Type B pancreatic cell (in vitro differentiated cells): ENCODE data around the gene CCDC8. TPM values are rescaled to one million over a fixed set of nuclear protein-coding genes. Genes with fewer than 3 reads are reported as not detected.
"Not testable (repeated sequence)": the region's sequence is repeated elsewhere in the genome, so short reads cannot be mapped to it uniquely, and the experiment has no call there.

Source experiments
- DNase-seq: peaks from one replicate; pipeline ENCODE4 v3.0.0; 2021; ENCODE audit warnings: mixed read lengths; ENCODE audit not compliant: unreplicated experiment; ENCODE audit errors: extremely low spot score
- H3K27ac Mint-ChIP-seq: 2 replicates; pipeline ENCODE4 v1.8.0; 2021; ENCODE audit warnings: mild to moderate bottlenecking, mixed read lengths
- H3K27me3 Mint-ChIP-seq: 2 replicates; pipeline ENCODE4 v1.8.0; 2021; ENCODE audit warnings: mixed read lengths
- H3K36me3 Mint-ChIP-seq: 2 replicates; pipeline ENCODE4 v1.8.0; 2021; ENCODE audit warnings: mixed read lengths
- H3K4me1 Mint-ChIP-seq: one replicate; pipeline ENCODE4 v1.8.0; 2021; ENCODE audit warnings: mixed read lengths; ENCODE audit not compliant: unreplicated experiment
- H3K4me3 Mint-ChIP-seq: 2 replicates; pipeline ENCODE4 v1.8.0; 2021; ENCODE audit warnings: mild to moderate bottlenecking, mixed read lengths
- H3K9me3 Mint-ChIP-seq: 2 replicates; pipeline ENCODE4 v1.8.0; 2021; ENCODE audit warnings: mixed read lengths
- CTCF ChIP-seq: fragments of 200-600 bp; sonication (generic); conservative IDR thresholded peaks from 2 replicates; pipeline ENCODE4 v1.5.0; 2021; ENCODE audit warnings: antibody characterized with exemption, mild to moderate bottlenecking
- total RNA-seq: library from RNA; stranded (reverse); gene quantifications from 2 replicates; pipeline ENCODE4 v1.2.1, GENCODE V29; 2021; ENCODE audit warnings: low replicate concordance

CCDC8 gene
- total RNA-seq, 1 donor from 2014 or later: 29.3 TPM

- H3K4me1 Mint-ChIP-seq: peaks cover 4% of the 10 kb centered on the region
- no peak for TF ChIP-seq CTCF
- peaks cover 7% of the 10 kb centered on the region for H3K9me3 Mint-ChIP-seq
- no peak overlapping the region for H3K27ac Mint-ChIP-seq
- no peak overlapping the region for H3K4me3 Mint-ChIP-seq
- no peaks in the 10 kb centered on the region for H3K27me3 Mint-ChIP-seq
- H3K36me3 Mint-ChIP-seq: no peaks in the 10 kb centered on the region
- no peak for DNase-seq
These were observed 35.2 kb upstream of the CCDC8 start for GRCh38 chr19:46448601-46449000.

GRCh38 chr19:46447824-46448223 is 34.5 kb upstream of the CCDC8 start:
- TF ChIP-seq CTCF: no peak
- H3K9me3 Mint-ChIP-seq: peaks cover 7% of the 10 kb centered on the region
- peaks cover 4% of the 10 kb centered on the region for H3K4me1 Mint-ChIP-seq
- H3K27me3 Mint-ChIP-seq: no peaks in the 10 kb centered on the region
- H3K4me3 Mint-ChIP-seq: no peak overlapping the region
- no peak overlapping the region for H3K27ac Mint-ChIP-seq
- DNase-seq: no peak
- H3K36me3 Mint-ChIP-seq: no peaks in the 10 kb centered on the region

GRCh38 chr19:46447006-46447405 is 33.6 kb upstream of the CCDC8 start:
- Mint-ChIP-seq H3K27ac (no peak overlapping the region), H3K4me1 (peaks cover 4% of the 10 kb centered on the region), H3K36me3 (no peaks in the 10 kb centered on the region), H3K27me3 (no peaks in the 10 kb centered on the region), H3K4me3 (no peak overlapping the region), H3K9me3 (peaks cover 7% of the 10 kb centered on the region)
- DNase-seq: no peak
- TF ChIP-seq CTCF: no peak

- no peak overlapping the region for H3K27ac Mint-ChIP-seq
- H3K9me3 Mint-ChIP-seq: peaks cover 7% of the 10 kb centered on the region
- H3K4me1 Mint-ChIP-seq: peaks cover under 1% of the 10 kb centered on the region
- no peak overlapping the region for H3K4me3 Mint-ChIP-seq
- TF ChIP-seq CTCF: no peak
- DNase-seq: no peak
- no peaks in the 10 kb centered on the region for H3K27me3 Mint-ChIP-seq
- no peaks in the 10 kb centered on the region for H3K36me3 Mint-ChIP-seq
These were observed 32.7 kb upstream of the CCDC8 start for GRCh38 chr19:46446021-46446420.

GRCh38 chr19:46442808-46443450 is 29.6 kb upstream of the CCDC8 start:
- Mint-ChIP-seq H3K9me3 (no peaks in the 10 kb centered on the region), H3K4me3 (no peak overlapping the region), H3K27me3 (no peaks in the 10 kb centered on the region), H3K36me3 (no peaks in the 10 kb centered on the region), H3K27ac (no peak overlapping the region), H3K4me1 (no peaks in the 10 kb centered on the region)
- TF ChIP-seq CTCF: no peak
- DNase-seq: no peak

GRCh38 chr19:46441866-46442265 is 28.5 kb upstream of the CCDC8 start:
- Mint-ChIP-seq H3K9me3 (no peaks in the 10 kb centered on the region), H3K4me1 (no peaks in the 10 kb centered on the region), H3K4me3 (no peak overlapping the region), H3K27ac (no peak overlapping the region), H3K27me3 (no peaks in the 10 kb centered on the region), H3K36me3 (no peaks in the 10 kb centered on the region)
- no peak for DNase-seq
- TF ChIP-seq CTCF: no peak

- H3K4me3 Mint-ChIP-seq, H3K36me3 Mint-ChIP-seq, H3K4me1 Mint-ChIP-seq, H3K9me3 Mint-ChIP-seq, DNase-seq, H3K27me3 Mint-ChIP-seq, H3K27ac Mint-ChIP-seq: not testable (repeated sequence)
These were observed 22.3 kb upstream of the CCDC8 start for GRCh38 chr19:46435689-46436088.
